ENCODE results near the gene NRG2. TPM values are rescaled to one million over a fixed set of nuclear protein-coding genes. Genes with fewer than 3 reads are reported as not detected.

The NRG2 gene
- total RNA-seq, 2 experiments from 2014 or later: not detected

- Mint-ChIP-seq H3K27ac (no peak overlapping the region), H3K4me1 (ENCODE audit: low read depth) (no peaks in the 10 kb centered on the region), H3K4me3 (no peak overlapping the region), H3K9me3 (no peaks in the 10 kb centered on the region), H3K27me3 (ENCODE audit: low read depth) (peaks cover 21% of the 10 kb centered on the region), H3K36me3 (ENCODE audit: low read depth) (no peaks in the 10 kb centered on the region)
- no peak for DNase-seq
- CTCF ChIA-PET: interaction anchor here (1.1 kb wide), 1 partner anchor 19 kb away, joined by 3 read pairs; no protein-coding TSS in a partner anchor
- intact Hi-C loops (cut with micrococcal nuclease): no loop called here
Observed at GRCh38 chr5:139806111-139806510, 237.0 kb downstream of the NRG2 start.

- Mint-ChIP-seq H3K27me3 (ENCODE audit: low read depth) (peaks cover 25% of the 10 kb centered on the region), H3K4me3 (no peak overlapping the region), H3K27ac (no peak overlapping the region), H3K4me1 (ENCODE audit: low read depth) (no peaks in the 10 kb centered on the region), H3K36me3 (ENCODE audit: low read depth) (no peaks in the 10 kb centered on the region), H3K9me3 (no peaks in the 10 kb centered on the region)
- CTCF ChIA-PET: interaction anchor here (1.1 kb wide), 1 partner anchor 18 kb away, joined by 3 read pairs; no protein-coding TSS in a partner anchor
- DNase-seq: no peak
- intact Hi-C loops (cut with micrococcal nuclease): no loop called here
Observed at GRCh38 chr5:139805545-139805944, 237.6 kb downstream of the NRG2 start.

GRCh38 chr5:139804800-139805397 lies 238.2 kb downstream of the NRG2 start:
- H3K27ac Mint-ChIP-seq: no peak overlapping the region
- intact Hi-C loops (cut with micrococcal nuclease): no loop called here
- no peaks in the 10 kb centered on the region for H3K36me3 Mint-ChIP-seq (ENCODE audit: low read depth)
- CTCF ChIA-PET: no interaction called here
- H3K4me1 Mint-ChIP-seq (ENCODE audit: low read depth): no peaks in the 10 kb centered on the region
- no peaks in the 10 kb centered on the region for H3K9me3 Mint-ChIP-seq
- no peak overlapping the region for H3K4me3 Mint-ChIP-seq
- no peak for DNase-seq
- H3K27me3 Mint-ChIP-seq (ENCODE audit: low read depth): peaks cover 29% of the 10 kb centered on the region

DNA sequence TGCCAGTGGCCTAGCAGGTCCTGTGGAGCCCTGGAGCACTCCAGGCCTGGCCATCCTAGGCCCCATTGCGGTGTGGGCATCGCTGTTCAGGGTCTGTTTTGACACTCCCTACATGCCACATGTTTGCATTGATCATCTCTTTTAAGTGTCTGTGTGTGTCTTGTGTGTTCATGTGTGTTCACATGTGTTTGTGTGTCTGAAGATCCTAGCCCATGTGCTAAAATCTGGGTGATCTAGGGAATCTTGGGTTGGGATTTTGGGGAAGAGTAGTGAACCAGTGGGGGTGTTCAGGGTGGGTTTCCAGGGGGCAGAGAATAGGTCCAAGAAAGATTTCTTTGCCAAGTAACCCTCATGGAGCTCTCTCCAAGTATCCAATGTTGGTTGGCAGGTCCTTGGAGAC lies 239.1 kb downstream of the NRG2 start:
- intact Hi-C loops (cut with micrococcal nuclease): no loop called here
- H3K36me3 Mint-ChIP-seq (ENCODE audit: low read depth): no peaks in the 10 kb centered on the region
- no peaks in the 10 kb centered on the region for H3K9me3 Mint-ChIP-seq
- CTCF ChIA-PET: interaction anchor here (1.5 kb wide), 1 partner anchor 17 kb away, joined by 5 read pairs; no protein-coding TSS in a partner anchor
- H3K4me3 Mint-ChIP-seq: no peak overlapping the region
- H3K27me3 Mint-ChIP-seq (ENCODE audit: low read depth): peaks cover 34% of the 10 kb centered on the region
- no peak for DNase-seq
- no peaks in the 10 kb centered on the region for H3K4me1 Mint-ChIP-seq (ENCODE audit: low read depth)
- no peak overlapping the region for H3K27ac Mint-ChIP-seq

DNA sequence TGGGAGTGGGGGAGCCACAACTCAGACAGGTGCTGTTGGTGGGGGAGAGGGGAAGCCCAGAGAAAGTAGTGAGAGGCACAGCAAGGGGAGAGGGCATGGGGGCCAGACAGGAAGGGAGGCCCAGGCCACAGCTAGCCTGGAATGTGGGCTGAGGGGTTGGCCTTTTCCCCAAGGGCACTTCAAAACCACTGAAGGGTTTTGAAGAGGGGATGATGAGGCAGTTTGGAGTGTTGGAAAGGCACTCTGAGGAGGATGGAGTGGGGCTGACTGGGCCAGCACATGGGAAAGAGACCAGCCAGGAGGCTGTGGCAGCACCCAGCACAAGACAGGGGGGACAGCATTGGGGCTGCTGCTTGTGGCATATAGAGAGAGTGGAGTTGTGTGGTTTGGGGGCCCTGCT lies 243.7 kb downstream of the NRG2 start:
- H3K9me3 Mint-ChIP-seq: no peaks in the 10 kb centered on the region

DNA sequence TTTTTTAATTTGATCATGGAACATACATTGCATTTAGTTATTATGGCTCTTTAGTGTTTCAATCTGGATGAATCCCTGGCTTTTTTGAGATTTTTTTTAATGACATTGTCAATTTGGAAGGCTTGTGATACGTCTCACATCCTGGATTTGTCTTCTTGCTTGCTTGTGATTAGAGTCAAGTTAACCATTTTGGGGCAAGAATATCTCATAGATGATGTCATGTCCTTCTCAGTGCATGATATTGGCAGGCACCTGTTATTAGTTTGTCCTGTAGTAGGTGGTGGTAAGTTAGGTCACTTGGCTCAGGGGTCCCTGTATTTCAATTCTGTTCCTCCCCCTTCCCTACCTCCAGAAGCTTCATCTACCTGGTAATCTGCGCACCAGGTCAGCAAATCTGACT lies 244.2 kb downstream of the NRG2 start:
- CTCF ChIA-PET: interaction anchor here (0.7 to 4.8 kb wide), 4 partner anchors 11 to 170 kb away, joined by 3 to 36 read pairs (median 6); no protein-coding TSS in a partner anchor
- Mint-ChIP-seq H3K9me3 (no peaks in the 10 kb centered on the region), H3K4me3 (no peak overlapping the region), H3K27ac (no peak overlapping the region), H3K27me3 (ENCODE audit: low read depth) (peaks cover 61% of the 10 kb centered on the region), H3K4me1 (ENCODE audit: low read depth) (peaks cover 2% of the 10 kb centered on the region), H3K36me3 (ENCODE audit: low read depth) (no peaks in the 10 kb centered on the region)
- no peak for DNase-seq
- intact Hi-C loops (cut with micrococcal nuclease): no loop called here

More for the DNA sequence above, 243.7 kb downstream of the NRG2 start:
- CTCF ChIA-PET: interaction anchor here (0.7 to 4.8 kb wide), 3 partner anchors 12 to 170 kb away, joined by 3 to 36 read pairs (median 7); no protein-coding TSS in a partner anchor
- intact Hi-C loops (cut with micrococcal nuclease): no loop called here
- Mint-ChIP-seq H3K27ac (no peak overlapping the region), H3K4me3 (no peak overlapping the region), H3K4me1 (ENCODE audit: low read depth) (peaks cover 2% of the 10 kb centered on the region), H3K27me3 (ENCODE audit: low read depth) (peaks cover 60% of the 10 kb centered on the region), H3K36me3 (ENCODE audit: low read depth) (no peaks in the 10 kb centered on the region)
- no peak for DNase-seq

- DNase-seq: no peak
- H3K9me3 Mint-ChIP-seq: no peaks in the 10 kb centered on the region
- H3K27me3 Mint-ChIP-seq (ENCODE audit: low read depth): peaks cover 61% of the 10 kb centered on the region
- CTCF ChIA-PET: interaction anchor here (0.6 to 4.8 kb wide), 4 partner anchors 10 to 246 kb away, joined by 3 to 36 read pairs (median 6); no protein-coding TSS in a partner anchor
- peaks cover 2% of the 10 kb centered on the region for H3K4me1 Mint-ChIP-seq (ENCODE audit: low read depth)
- H3K4me3 Mint-ChIP-seq: no peak overlapping the region
- intact Hi-C loops (cut with micrococcal nuclease): no loop called here
- H3K36me3 Mint-ChIP-seq (ENCODE audit: low read depth): no peaks in the 10 kb centered on the region
- H3K27ac Mint-ChIP-seq: no peak overlapping the region
Observed at GRCh38 chr5:139797856-139798510, 245.1 kb downstream of the NRG2 start.

DNA sequence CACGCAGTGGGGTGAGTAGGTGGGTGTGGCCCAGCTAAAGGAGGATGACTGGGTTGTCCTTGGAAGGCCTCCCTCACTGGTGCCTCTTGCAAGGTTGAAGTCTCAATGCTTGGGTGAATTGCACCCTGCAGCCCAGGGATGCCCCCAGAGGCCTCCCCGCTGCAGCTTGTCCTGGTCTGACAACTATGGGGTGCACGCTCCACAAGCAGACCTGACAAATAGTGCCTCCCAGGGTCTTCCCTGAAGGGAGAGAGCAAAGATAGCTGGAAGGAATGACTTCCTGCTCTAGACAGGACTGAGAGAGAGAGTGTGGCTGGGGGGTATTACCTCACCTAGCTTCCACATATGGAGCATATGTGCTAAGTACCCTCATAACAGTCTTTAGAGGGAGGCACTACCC lies 245.8 kb downstream of the NRG2 start:
- intact Hi-C loops (cut with micrococcal nuclease): no loop called here
- Mint-ChIP-seq H3K4me3 (no peak overlapping the region), H3K27me3 (ENCODE audit: low read depth) (peaks cover 61% of the 10 kb centered on the region)

More for the DNA sequence above, 245.8 kb downstream of the NRG2 start:
- H3K36me3 Mint-ChIP-seq (ENCODE audit: low read depth): no peaks in the 10 kb centered on the region
- H3K9me3 Mint-ChIP-seq: no peaks in the 10 kb centered on the region
- DNase-seq: no peak
- H3K4me1 Mint-ChIP-seq (ENCODE audit: low read depth): peaks cover 2% of the 10 kb centered on the region
- H3K27ac Mint-ChIP-seq: no peak overlapping the region
- CTCF ChIA-PET: interaction anchor here (0.6 to 4.8 kb wide), 4 partner anchors 10 to 246 kb away, joined by 3 to 36 read pairs (median 6); no protein-coding TSS in a partner anchor

Other genes starting within 250 kb of the NRG2 start
- not detected for gene PSD2, start 247.5 kb downstream of the NRG2 start, total RNA-seq
- gene PURA, start 70.8 kb upstream of the NRG2 start, total RNA-seq: 10 to 100 TPM in 1 of 2 experiments, 1 to 10 TPM in 1; 9.0 to 10.3 TPM
- gene IGIP, start 82.6 kb upstream of the NRG2 start, total RNA-seq: 1 to 10 TPM; 1.4 to 1.6 TPM
- gene CYSTM1, start 131.9 kb upstream of the NRG2 start, total RNA-seq: 10 to 100 TPM; 22.3 to 25.1 TPM

All from activated naive CD4-positive, alpha-beta T cell treated with anti-CD3 and anti-CD28 coated beads for 36 hours (primary cell).